Fibroblast of the conjunctiva (primary cell): Measurements from ENCODE around the gene FNDC5.

Experiments used
- DNase-seq: peaks from one replicate; pipeline ENCODE4 v3.0.0-alpha.2; 2010; ENCODE audit warnings: low read depth

FNDC5 gene

DNA sequence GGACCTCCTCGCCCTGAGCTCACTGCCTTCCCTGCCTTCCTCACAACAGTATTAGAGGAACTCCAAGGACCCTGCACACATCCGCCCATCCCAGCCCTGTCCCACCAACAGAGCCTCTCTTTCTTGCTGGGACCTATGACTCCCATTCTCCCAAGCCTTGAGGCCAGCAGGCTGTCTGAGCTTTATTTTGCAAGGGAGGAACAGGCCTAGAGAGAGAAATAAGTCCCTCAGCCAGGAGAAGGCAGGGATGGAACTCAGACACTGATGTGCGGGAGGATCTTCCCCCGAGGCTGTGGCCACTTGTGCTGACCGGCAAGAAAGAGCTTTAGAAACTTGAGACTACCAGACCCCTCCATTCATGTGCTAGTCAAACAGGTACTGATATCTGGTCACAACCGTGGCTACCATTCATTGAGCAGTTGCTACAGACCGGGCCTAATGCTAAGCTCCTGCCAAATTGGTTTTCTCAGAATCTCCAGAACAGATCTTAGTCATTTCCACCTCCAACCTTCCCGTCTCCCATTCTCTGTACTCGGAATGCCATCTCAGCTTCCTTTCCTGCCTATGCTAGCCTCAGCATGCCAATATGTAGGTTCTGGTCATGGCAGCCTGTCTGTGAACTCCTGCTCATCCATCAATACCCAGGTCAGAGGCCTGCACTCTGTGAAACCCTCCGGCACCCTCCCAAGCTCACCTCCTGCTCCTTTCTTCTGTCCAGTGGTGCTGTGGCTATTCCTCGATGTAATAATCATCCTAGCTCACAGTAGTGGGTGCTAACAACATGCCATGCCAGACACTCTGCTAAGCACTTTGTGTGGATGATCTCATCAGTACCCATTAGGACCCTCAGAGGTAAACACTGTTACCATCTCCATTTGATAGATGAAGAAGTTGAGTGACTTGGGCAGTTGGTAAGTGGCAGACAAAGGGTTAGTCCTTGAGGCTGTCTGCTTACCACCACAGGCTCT lies 26.7 kb upstream of the FNDC5 start:
- no peak for DNase-seq

GRCh38 chr1:32896451-32896850 lies 25.7 kb upstream of the FNDC5 start:
- no peak for DNase-seq

- no peak for DNase-seq
Measured at GRCh38 chr1:32895325-32896215, 24.9 kb upstream of the FNDC5 start.

- DNase-seq = no peak
Measured at GRCh38 chr1:32894681-32895080, 24.0 kb upstream of the FNDC5 start.

DNA sequence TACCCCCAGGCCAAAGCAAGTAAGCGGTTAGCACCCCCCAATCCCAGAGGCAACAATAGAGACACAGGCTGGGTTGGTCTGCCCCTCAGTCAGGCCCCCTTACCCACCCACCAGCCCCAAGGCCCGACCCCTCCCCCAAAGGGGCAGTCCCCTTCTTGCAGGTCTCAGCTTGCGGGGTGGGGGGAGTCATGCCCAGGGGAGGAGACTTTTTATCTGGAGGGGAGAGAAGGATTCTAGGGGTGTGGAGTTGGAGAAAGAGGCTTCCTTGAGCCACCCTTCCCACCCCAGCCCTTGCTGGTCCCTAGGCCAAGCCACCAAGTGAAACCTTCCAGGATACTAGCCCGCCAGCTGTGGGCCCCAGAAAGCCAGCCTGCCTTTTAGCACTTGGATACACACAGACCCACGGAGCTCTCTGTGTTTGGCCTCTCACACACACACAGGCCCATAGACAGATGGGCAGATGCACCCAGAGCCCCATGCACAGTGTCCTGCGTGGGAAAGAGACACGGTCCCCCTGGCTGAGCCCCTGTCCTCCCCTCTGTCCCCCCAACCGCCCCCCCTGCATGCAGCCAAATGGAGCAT lies 23.4 kb upstream of the FNDC5 start:
- DNase-seq = no peak

GRCh38 chr1:32893198-32894018 lies 22.7 kb upstream of the FNDC5 start:
- no peak for DNase-seq

- no peak for DNase-seq
Measured at GRCh38 chr1:32892368-32893197, 21.9 kb upstream of the FNDC5 start.

DNA sequence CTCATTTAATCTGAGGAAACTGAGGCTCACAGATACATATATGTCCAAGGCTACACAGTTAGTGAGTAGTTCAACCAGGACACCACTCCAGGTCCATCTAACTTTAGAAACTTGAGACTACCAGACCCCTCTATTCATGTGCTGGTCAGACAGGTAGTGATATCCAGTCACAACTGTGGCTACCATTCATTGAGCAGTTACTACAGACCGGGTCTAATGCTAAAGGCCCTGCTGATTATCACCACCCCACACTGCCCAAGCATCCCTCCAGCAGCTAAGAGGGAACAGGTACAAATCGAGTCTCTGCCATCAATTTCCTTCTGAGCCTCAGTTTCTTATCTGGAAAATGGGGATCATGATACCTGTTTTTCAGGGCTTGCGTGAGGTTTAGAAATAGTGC lies 20.9 kb upstream of the FNDC5 start:
- DNase-seq = no peak

GRCh38 chr1:32891241-32891570 lies 20.5 kb upstream of the FNDC5 start:
- no peak for DNase-seq

DNA sequence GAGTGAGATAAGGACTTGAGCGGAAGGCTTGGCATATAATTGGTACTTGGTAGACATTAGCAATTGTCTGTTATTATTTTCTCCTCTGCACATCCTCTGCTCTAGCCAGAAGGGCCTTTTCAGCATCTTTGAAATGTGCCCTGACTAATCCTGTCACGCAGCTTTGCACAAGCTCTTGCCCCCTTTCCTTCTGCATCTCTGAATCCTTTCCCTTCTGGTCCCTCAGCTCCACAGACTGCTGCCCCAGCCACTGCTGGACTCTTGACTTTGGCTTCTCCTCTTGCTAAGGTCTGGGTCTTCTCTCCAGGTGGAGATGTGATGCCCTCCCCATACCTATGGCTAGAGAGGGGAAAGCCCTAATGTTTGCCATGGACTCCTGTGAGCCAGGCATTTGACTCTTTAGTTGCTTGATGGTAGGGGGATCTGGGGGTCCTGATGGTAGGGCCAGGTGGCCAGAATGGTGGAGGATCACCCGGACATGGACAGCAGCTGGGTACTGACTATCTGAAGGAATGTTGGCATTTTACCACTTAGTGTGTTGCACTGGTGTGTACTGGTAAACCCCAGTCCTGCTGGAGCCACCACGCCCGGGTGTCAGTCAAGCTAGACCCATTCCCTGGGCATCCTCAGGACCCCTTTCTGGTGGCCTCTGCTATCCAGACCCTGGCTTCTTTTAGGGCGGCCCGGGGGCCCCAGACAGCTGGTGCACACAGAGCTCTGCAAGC lies 20.0 kb upstream of the FNDC5 start:
- no peak for DNase-seq

GRCh38 chr1:32889731-32890278 lies 19.1 kb upstream of the FNDC5 start:
- DNase-seq = no peak

DNA sequence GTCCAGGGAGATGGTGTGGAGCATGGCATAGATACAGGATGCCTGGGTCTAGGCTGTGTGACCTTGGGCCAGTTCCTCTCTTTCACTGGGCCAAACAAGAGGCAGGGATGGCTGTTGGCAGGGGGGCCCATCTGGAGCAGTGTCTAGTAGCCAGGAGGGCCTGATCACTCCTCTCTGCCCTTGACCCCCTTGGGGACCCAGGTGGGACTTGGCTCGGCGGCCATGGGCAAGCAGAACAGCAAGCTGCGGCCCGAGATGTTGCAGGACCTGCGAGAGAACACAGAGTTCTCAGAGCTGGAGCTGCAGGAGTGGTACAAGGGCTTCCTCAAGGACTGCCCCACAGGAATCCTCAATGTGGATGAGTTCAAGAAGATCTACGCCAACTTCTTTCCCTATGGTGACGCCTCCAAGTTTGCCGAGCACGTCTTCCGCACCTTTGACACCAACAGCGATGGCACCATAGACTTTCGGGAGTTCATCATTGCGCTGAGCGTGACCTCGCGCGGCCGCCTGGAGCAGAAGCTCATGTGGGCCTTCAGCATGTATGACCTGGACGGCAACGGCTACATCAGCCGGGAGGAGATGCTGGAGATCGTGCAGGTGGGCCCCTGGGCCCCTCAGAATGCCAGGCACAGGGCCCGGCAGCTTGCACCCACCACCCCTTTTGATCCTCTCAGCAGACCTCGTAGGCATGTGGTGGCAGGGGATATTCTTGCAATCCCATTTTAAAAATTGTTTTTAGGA lies 18.1 kb upstream of the FNDC5 start:
- DNase-seq = no peak

DNA sequence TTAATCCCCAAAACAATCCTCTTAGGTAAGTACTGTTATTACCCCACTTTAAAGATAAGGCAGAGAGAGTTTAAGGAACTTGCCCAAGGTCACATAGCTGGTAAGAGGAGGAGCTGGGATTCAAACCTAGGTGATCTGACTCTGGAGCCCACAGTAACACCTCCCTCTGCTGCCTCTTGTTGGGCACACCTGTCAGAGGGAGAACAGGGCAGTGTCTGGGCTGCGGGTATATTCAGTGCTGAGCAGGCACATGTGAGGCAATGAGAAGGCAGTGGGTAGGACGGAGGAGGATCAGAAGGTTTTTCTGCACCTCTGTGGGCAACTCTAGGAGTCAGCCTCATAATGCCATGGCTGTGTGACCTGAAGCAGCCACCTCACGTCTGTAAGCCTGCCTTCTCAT lies 17.4 kb upstream of the FNDC5 start:
- DNase-seq = no peak

DNA sequence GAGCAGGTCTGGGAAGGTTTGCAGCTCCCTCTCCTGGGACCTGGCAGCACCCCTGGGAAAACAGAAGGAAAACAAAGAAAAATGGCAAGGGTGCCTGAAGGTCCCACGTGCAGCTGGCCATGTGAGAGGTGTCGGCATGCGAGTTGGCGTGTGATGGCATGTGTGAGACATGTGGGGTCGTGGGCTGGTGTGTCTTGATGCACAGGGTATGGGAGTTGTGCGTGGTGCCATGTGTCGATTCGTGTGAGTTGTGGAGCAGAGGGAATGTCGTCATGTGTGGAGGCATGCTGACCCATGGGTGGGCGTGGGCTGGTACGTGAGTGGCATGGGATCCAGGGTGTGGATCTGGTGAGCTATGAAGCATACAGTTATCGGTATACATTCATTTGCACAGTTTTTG lies 16.9 kb upstream of the FNDC5 start:
- no peak for DNase-seq

DNA sequence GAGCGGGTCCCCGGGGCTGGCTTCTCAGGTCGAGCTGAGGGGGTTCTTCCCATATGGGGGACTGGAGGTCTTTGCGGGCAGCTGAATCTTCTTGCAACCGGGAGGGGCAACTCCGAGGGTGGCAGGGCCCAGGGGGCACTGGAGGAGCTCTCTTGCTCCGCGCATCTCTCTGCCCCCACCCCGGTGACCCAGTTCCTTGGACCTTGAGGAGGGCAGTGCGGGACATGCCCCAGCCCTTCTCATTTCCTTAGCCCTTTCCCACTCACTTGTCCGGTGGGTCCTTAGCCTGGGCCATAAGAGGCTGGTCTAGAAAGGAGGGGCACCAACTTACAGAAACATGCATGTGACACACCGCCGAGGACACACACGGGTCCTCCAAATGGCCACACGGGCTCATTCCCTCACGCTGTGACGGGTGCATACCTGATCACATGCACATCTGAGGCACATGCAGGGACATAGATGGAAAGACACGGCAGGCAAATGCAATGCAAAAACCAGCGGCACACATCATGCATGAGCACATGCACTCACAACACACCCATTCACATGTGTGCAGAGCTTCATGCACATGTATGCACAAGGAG lies 16.2 kb upstream of the FNDC5 start:
- no peak for DNase-seq

GRCh38 chr1:32886004-32886827 lies 15.5 kb upstream of the FNDC5 start, which contains the start of gene HPCA:
Gene HPCA (plus strand): TSS chr1:32886491. CDS start chr1:32888899, 2,408 bp downstream.
- no peak for DNase-seq

GRCh38 chr1:32885676-32886003 lies 14.9 kb upstream of the FNDC5 start:
- DNase-seq = no peak

- no peak for DNase-seq
Measured at GRCh38 chr1:32884726-32885125, 14.0 kb upstream of the FNDC5 start.
